Left cardiac atrium (tissue), 4 donors: ENCODE measurements around the gene FBXL22. TPM values are rescaled to one million over a fixed set of nuclear protein-coding genes. Genes with fewer than 3 reads are reported as not detected.
"Not testable (repeated sequence)": the region's sequence is repeated elsewhere in the genome, so short reads cannot be mapped to it uniquely, and the experiment has no call there.

Experiments
- ATAC-seq, 2 donors: fragments of 200-7000 bp; cut with Tn5 transposase; one replicate each; pipeline ENCODE4 v1.9.1; 2020; ENCODE audit warnings: mild to moderate bottlenecking in 2 of 2, moderate library complexity in 2 of 2
- DNase-seq: peaks from one replicate; pipeline ENCODE4 v3.0.0-alpha.2; 2020
- intact Hi-C, 2 donors: fragments of 100-400 bp; cut with DNase I; formaldehyde crosslinking; loops; one replicate each; pipeline versions ENCODE4 v1.14.1 to v1.15.1; 2022 to 2023
- total RNA-seq, 2 donors: library from RNA; stranded (reverse); fragmentation: NEBNext Ultra II Directional; extraction: Animal tissue kit (Norgen Biotek cat#: 25700); gene quantifications; one replicate each; pipeline ENCODE4 v1.2.1, GENCODE V29; 2021
- donor health status: DM: no; HTN: yes; CAD: no.
- donor health status: DM: no; HTN: yes; CAD: no; lungs with severe emphysema.
- donor health status: DM: yes; HTN: yes; CAD: no.
- donor health status: Dilated cardiomyopathy.

Gene FBXL22
- total RNA-seq, 2 donors from 2014 or later: 14.9 to 24.2 TPM

DNA sequence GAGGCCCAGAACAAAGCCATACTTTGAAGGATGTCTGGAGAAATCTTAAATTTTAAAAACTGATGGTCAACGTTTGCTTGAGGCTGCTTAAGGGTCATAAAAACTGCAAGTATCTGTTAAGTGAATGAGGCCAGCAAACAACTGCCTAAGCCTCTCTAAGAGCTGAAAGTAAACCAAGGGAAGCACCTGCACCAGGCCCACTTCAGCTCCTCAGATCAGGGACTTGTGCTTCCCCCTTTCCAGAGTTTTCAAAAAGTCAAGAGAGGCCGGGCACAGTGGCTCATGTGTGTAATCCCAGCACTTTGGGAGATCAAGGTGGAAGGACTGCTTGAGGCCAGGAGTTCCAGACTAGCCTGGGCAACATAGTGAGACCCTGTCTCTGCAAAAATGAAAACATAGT is 9.1 kb downstream of the FBXL22 start:
- DNase-seq: no peak
- no peak for ATAC-seq
- intact Hi-C loops: no loop called here

DNA sequence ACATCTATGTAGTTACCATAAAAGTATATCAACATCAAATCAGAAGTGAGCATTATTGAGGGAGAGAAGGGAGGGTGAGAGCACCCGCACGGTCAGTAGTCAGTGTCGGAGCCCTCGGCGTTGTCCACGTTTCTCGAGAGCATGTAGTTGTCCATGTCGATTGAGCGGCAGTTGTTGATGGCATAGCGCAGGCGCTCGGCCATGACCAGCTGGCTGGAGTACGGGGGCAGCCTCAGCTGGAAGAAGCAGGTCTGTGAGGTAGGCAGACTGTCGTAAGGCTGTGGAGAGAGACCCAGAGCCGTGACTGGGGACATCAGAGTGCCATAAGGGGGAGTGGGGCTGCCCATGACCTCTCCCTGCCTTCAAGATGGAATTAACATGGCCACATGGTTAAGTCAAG is 11.8 kb downstream of the FBXL22 start:
- no peak for ATAC-seq
- no peak for DNase-seq
- intact Hi-C loops: no loop called here

DNA sequence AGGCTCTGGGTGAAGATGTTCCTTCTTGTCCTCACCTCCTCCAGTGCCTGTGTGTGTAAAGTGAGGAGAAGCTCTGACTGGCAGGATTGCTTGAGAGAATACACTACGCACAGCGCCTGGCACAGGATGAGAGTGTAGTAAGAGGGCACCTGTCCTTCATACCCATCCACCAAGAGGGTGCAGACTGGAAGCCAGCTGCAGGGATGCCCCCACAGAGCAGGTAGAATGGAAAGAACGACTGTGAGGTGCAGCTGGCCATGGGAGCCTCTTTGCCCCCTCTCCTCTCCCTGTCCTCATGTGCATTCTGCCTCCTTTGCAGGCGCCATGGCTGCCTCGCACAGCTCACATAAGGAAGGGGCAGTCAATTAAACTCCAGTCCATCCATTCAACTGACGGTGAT is 12.3 kb downstream of the FBXL22 start:
- intact Hi-C loops: no loop called here
- DNase-seq (no peak), ATAC-seq (no peak)

DNA sequence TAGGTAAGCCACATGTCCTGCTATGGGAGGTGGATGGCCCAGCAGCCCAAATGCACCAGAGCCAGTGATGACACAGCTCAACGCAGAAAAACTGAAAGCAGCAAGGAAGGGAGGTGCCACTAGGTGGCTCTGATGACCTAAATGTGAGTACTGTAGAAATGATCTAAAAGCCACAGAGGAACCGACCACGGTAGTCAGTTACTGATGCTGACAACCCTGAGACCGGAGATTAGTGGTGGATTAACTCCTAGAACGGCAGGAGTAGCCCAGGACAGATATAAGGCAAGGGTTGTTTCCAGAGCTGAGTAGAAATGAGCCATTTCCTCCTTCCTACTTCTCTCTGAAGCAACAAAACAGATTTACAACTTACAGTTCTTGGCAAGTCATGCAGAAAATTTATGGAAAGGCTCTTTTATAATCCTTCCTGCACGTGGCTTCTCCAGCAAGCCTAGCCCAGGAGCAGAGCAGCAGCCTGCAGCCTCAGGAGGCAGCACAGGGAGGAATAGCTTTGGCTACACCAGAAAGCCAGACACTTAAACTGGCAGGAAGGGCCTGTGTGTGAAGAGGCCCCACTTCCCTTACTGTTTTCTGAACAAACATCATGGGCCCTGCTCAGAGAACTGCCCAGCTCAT is 13.1 kb downstream of the FBXL22 start:
- DNase-seq: peak; percentile 69
- intact Hi-C loops: loop anchor here in 1 of 2 donors (10.0 kb wide), 1 partner anchor 454 kb away; no protein-coding TSS in a partner anchor

DNA sequence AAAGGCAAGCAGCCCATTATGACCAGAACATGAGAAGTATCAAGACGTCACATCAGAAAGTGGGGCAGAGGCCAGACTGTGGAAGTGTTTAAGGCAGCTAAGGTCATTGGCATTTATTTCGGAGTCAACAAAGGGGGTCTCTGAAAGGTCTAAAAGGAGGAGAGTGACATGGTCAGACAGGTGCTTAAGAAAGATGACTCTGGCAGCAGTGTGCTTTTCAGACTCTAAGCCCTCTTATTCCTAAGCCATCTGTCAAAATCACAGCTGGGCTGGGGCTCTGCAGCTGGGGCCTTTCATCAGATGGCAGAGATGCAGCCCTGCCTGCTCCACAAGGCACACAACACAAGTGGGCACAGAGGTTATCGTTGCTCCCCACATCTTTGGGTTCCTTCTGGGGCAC is 14.0 kb downstream of the FBXL22 start:
- intact Hi-C loops: loop anchor here in 1 of 2 donors (10.0 kb wide), 1 partner anchor 454 kb away; no protein-coding TSS in a partner anchor
- DNase-seq (no peak), ATAC-seq (no peak)

More for the DNA sequence above, 13.1 kb downstream of the FBXL22 start:
- peak; percentile 79 to 82 for ATAC-seq

DNA sequence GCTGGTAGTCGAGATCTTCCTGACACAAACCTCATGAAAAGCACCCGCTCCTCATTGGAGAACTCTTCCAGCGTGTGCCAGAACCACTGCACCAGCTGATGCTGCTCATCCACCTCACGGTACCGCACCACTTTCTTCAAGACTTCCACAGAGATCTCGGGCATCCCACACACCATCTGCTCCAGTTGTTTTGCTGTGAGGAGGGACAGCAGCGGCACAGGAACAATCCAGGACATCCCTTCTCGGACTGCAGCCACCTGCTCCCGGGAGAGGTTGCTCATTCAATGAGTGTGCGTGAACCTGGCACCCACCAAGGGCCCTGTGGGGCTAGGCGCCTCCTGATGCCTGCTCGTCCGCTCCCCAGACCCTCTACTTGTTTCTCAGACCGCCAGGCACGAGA is 15.1 kb downstream of the FBXL22 start:
- no peak for DNase-seq
- ATAC-seq: no peak
- intact Hi-C loops: loop anchor here in 1 of 2 donors (10.0 kb wide), 1 partner anchor 453 kb away; no protein-coding TSS in a partner anchor

DNA sequence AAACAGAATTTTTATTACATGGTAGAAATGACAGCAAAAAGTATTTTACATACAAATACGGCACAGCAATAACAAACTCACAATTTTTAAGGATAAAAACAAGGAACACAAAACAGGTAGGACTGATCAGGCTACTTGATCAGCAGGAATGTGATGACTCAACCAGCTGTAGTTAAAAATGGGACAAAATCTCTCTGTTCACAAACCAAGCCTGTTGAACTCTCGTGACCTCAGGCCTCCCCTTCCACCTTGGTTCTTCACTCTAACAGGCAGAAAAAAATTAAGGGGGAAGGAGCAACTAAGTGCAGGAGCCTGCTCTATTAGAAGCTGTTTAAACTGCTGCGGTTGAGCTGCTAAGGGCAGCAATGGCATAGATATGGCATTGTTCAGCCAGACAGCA is 18.7 kb downstream of the FBXL22 start:
- intact Hi-C loops: loop anchor here in 1 of 2 donors (10.0 kb wide), 1 partner anchor 449 kb away; no protein-coding TSS in a partner anchor
- ATAC-seq: no peak

GRCh38 chr15:63617147-63617546 is 20.0 kb downstream of the FBXL22 start:
- ATAC-seq, DNase-seq: not testable (repeated sequence)
- intact Hi-C loops: loop anchor here in 1 of 2 donors (10.0 kb wide), 1 partner anchor 448 kb away; no protein-coding TSS in a partner anchor

More for the DNA sequence above, 18.7 kb downstream of the FBXL22 start:
- no peak for DNase-seq

- not testable (repeated sequence) for ATAC-seq, DNase-seq
- intact Hi-C loops: loop anchor here in 1 of 2 donors (10.0 kb wide), 1 partner anchor 447 kb away; no protein-coding TSS in a partner anchor
Observed at GRCh38 chr15:63617627-63618026, 20.4 kb downstream of the FBXL22 start.

- not testable (repeated sequence) for ATAC-seq, DNase-seq
- intact Hi-C loops: loop anchor here in 1 of 2 donors (5.0 kb wide), 1 partner anchor 37 kb away; no protein-coding TSS in a partner anchor
Observed at GRCh38 chr15:63620760-63621159, 23.6 kb downstream of the FBXL22 start.

- no peak for DNase-seq
- intact Hi-C loops: loop anchor here in 1 of 2 donors (5.0 kb wide), 1 partner anchor 34 kb away; no protein-coding TSS in a partner anchor
- ATAC-seq: no peak
Observed at GRCh38 chr15:63623232-63623969, 26.2 kb downstream of the FBXL22 start.

DNA sequence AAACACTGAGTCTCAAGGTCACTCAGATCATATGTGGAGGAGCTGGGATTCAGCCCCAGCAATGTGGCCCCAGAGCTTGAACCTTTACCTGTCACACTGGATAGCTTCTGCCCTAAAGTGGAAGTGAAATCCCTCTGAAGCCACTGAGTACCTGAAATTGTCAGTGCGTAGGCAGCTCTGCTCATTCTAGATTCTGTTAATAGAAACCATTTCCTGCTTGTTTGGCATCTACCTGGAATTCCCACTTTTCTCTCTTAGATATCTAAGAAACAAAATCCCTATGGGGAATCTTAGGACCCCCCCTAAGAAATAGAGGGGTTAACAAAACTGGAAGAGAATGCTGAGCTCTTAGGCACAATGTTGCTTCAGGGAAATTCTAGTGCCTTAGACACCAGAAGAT is 29.8 kb downstream of the FBXL22 start:
- DNase-seq (no peak), ATAC-seq (no peak)
- intact Hi-C loops: no loop called here

DNA sequence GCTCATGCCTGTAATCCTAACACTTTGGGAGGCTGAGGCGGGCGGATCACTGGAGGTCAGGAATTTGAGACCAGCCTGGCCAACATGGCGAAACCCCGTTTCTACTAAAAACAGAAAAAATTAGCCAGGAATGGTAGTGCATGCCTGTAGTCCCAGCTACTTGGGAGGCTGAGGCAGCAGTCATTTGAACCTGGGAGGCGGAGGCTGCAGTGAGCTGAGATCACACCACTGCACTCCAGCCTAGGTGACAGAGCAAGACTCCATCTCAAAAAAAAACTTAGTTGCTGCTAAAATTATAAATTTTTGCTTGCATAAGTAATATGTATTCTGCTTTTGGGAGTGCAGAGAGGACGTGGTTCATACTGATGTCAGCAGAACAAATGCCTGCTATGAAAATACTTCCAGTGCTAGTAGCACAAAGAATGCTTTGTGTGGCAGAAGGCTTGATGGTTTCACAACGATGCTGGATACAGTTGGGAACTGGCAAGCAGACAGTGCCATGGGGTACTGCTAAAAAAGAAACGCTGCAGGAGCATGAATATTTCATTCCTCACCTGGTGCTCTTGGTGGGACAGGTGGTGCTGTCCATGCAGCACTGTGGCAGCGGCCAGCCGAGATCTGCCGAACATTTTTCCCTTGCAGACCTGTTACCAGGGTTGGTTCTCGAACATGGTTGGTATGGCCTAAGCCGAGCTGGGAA is 31.1 kb downstream of the FBXL22 start:
- DNase-seq (no peak), ATAC-seq (no peak)
- intact Hi-C loops: no loop called here

DNA sequence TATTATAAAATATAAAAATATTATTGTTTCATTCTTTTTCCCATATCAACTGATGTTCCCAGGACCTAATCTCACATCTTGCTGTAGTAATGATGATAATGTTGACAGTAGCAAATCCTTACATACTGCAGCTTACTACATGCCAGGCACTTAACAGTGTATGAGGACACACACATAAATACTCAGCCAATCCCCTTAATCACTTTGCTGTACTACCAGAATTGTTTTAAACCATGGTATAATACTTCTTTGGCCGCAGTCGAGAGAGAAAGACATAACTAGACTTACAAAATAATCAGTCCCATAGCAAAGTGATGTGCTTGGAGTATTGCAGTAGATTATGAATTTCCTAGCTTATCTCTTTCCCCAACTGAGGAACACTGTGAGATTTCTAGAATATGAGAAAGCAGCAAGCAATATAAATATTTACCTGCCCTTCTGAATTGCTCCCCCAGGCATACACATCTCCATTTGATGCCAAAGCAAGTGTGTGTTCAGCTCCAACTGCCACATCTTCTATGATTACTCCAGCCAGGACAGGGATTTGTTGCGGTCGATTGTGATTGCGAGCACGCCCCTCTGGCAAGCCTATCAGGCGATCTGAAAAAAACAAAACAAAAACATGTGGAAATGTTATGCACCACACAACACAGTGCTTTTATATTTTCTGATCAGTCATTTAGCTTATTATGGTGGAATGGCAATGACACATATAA is 33.0 kb downstream of the FBXL22 start:
- intact Hi-C loops: no loop called here
- ATAC-seq (no peak), DNase-seq (no peak)

- intact Hi-C loops: no loop called here
- DNase-seq: no peak
- ATAC-seq: no peak
Observed at GRCh38 chr15:63633312-63633711, 36.1 kb downstream of the FBXL22 start.

DNA sequence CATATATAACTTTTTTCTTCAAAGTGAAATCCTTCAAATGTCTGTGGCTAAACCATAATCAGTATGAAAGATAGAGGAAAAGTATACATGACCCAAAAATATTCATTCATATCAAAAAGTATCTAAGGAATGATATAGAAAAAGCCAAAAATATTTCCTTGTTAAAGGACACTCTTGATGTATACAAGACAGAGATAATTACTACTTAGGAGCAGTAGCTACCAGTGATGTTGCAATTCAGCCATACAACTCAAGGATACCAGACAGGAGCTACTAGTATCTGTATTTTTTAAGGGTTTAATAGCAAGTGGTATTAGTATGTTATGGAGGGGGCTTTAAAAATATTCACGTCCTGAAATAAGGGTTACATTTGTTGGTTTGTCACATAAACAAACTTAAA is 37.0 kb downstream of the FBXL22 start:
- intact Hi-C loops: no loop called here
- no peak for ATAC-seq
- no peak for DNase-seq

GRCh38 chr15:63636518-63637061 is 39.4 kb downstream of the FBXL22 start:
- DNase-seq (no peak), ATAC-seq (no peak)
- intact Hi-C loops: no loop called here

- ATAC-seq (no peak), DNase-seq (no peak)
- intact Hi-C loops: no loop called here
Observed at GRCh38 chr15:63638839-63639238, 41.7 kb downstream of the FBXL22 start.

- DNase-seq: no peak
- intact Hi-C loops: no loop called here
- ATAC-seq: no peak
Observed at GRCh38 chr15:63640146-63640545, 43.0 kb downstream of the FBXL22 start.
